Glomerular visceral epithelial cell (primary cell): ENCODE results near the gene CHPT1.
"Not testable (repeated sequence)": the region's sequence is repeated elsewhere in the genome, so short reads cannot be mapped to it uniquely, and the experiment has no call there.

Source experiments
- DNase-seq: peaks from one replicate; pipeline ENCODE4 v3.0.0-alpha.2; 2016; ENCODE audit errors: extremely low spot score

The CHPT1 gene

DNA sequence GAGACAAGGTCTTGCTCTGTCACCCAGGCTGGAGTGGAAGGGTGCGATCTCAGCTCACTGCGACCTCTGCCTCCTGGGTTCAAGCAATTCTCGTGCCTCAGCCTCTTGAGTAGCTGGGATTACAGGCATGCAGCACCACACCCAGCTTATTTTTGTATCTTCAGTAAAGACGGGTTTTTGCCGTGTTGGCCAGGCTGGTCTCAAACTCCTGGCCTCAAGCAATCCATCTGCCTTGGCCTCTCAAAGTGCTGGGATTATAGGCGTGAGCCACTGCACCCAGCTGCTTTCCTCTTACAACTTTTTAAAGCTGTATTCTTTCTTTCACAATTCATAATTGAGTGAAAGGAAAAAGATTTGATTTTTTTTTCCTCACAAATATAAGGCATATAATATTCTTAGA, 15.8 kb upstream of the CHPT1 start:
- not testable (repeated sequence) for DNase-seq

- no peak for DNase-seq
Measured at GRCh38 chr12:101685092-101685491, 12.3 kb upstream of the CHPT1 start.

- DNase-seq = no peak
Measured at GRCh38 chr12:101686176-101686575, 11.3 kb upstream of the CHPT1 start.

- no peak for DNase-seq
Measured at GRCh38 chr12:101690544-101691098, 6.8 kb upstream of the CHPT1 start.

- no peak for DNase-seq
Measured at GRCh38 chr12:101691503-101692096, 5.8 kb upstream of the CHPT1 start.

DNA sequence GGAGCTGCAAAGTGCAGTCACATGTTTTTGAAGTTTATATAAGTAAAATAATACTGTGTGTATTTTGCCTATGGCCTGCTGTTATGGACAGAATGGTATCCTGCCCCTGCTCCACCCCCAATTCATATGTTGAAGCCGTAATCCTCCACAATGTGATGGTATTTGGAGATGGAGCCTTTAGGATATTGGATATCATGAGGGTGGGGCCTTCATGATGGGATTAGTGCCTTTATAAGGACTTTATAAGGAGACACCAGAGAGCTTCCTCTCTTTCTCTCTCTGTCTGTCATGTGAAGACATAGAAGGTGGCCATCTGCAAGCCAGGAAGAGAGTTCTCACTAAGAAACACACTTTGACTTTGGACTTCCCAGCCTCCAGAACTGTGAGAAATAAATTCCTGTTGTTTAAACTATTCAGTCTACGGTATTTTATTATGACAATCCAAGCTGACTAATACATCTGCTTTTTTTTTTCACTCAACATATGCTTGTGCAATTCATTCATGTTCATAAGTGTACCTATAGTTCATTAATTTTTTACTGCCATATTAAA, 3.1 kb upstream of the CHPT1 start:
- DNase-seq = no peak

GRCh38 chr12:101694986-101695385, 2.5 kb upstream of the CHPT1 start:
- DNase-seq = no peak

GRCh38 chr12:101695706-101696105, 1.7 kb upstream of the CHPT1 start:
- no peak for DNase-seq

GRCh38 chr12:101696251-101697196, 916 bp upstream of the CHPT1 start:
- DNase-seq = no peak

- peak; percentile 45 for DNase-seq
Measured at GRCh38 chr12:101697930-101698799, 725 bp downstream of the CHPT1 start.

GRCh38 chr12:101698800-101699347, 1.4 kb downstream of the CHPT1 start:
- peak; percentile 7 for DNase-seq

DNA sequence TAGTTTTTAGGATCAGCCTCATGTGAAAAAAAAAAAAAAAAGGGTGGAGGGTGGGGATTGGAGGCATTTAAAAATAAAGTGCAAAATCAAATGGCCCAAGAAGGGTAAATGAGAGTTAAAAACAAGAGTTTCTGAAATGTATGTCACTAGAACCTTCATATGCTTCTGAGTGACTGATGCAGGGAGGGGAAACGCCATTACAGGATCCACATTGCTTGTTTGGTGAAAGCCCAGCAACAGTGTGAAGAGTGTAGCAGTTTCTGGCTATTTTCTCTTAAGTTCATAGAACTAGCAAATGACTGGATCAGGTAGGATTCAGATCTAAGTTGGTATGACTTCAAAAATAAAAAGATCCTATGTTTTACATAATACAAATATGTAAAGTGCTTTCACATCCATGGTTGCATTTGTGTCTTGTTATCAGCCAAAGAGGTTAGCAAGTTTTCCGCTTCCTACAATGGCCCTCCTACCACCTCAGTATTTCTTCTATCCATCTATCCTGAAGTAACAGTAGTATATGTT, 2.9 kb downstream of the CHPT1 start:
- no peak for DNase-seq

GRCh38 chr12:101703487-101703886, 6.0 kb downstream of the CHPT1 start:
- no peak for DNase-seq

- DNase-seq = no peak
Measured at GRCh38 chr12:101706403-101706802, 9.0 kb downstream of the CHPT1 start.

DNA sequence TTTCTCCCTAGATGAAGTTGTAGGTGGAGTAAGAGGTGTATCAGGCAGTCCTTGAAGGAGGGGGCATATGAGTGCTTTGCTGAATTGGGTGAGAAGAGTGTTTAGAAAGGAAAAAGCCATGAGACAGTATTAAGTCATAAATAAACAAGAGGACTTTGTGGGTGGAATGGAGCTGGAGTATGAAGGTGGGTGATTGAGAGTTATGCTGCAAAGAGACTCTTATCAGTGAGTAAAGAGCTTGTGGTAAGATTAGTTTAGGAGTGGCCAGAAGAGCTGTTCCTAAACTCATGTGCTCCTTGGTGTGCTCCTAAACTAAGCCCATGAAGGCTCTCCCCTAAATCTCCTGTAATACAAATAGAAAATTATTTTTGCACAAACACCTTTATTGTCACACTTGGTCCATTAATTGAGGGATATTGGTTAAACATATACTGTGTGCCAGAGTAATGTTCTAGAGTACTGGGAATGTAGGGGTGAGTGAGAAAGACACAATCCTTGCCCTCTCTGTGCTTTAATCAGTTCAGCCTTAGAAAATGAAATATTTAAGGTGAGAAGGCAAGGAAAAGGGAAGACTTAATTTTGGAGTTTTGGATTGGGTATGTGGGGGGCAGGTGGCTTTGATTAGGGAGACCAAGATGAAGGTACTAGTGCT, 9.8 kb downstream of the CHPT1 start:
- no peak for DNase-seq

GRCh38 chr12:101710288-101710687, 12.8 kb downstream of the CHPT1 start:
- no peak for DNase-seq

GRCh38 chr12:101713059-101713682, 15.7 kb downstream of the CHPT1 start:
- no peak for DNase-seq

- no peak for DNase-seq
Measured at GRCh38 chr12:101713930-101714329, 16.5 kb downstream of the CHPT1 start.

DNA sequence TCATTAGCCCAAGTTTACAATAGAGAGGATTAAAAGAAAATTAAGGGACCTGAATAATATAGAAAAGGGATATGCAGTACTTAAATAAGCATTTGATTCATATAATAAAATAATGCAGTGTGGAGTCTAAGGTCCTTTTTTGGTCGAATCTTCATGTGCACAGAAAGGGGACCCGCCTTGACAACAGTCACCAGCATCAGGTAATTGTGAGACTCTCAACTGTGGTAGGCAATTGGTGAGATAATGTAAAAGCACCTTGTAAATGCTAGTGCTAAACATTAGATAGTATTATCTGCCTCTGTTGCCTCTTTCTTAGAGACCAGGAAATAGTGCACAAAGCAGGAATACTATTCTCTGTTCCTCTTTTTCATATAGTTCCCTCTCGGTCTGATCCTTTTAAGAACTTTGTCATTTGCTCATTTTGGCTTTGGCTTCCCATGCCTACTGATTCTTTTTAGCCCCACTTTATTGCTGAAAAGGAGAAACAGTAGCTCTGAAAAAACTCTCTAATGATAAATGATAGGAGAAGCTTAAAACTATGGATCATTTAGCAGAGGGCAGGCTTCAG, 17.5 kb downstream of the CHPT1 start:
- no peak for DNase-seq

DNA sequence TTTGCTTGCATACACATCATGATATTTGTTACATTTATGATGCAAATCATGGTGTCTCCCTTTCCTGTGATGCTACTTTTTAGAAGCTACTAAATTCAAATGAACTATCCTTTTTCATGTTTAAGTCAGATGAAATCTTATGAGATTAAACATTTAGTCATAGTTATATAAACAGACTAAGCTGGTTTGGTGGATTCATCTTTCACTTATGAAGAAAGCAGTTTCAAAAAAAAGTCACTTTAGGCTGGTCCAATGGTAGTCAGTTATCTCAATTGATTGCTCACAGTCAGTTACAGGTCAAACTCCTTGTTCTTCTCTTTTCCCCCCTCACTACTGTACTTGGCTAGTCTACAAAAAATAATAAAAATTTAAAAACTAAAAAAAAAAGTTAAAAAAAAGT, 22.1 kb downstream of the CHPT1 start:
- no peak for DNase-seq
